HG02798 (cell line): ENCODE data around the gene PRPH2.

ENCODE experiments used
- ATAC-seq: cut with Tn5 transposase; IDR thresholded peaks from one replicate; pipeline ENCODE4 v1.9.1; 2021; ENCODE audit warnings: mild to moderate bottlenecking; ENCODE audit not compliant: unreplicated experiment, poor library complexity

Gene PRPH2, protein sequence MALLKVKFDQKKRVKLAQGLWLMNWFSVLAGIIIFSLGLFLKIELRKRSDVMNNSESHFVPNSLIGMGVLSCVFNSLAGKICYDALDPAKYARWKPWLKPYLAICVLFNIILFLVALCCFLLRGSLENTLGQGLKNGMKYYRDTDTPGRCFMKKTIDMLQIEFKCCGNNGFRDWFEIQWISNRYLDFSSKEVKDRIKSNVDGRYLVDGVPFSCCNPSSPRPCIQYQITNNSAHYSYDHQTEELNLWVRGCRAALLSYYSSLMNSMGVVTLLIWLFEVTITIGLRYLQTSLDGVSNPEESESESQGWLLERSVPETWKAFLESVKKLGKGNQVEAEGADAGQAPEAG

DNA sequence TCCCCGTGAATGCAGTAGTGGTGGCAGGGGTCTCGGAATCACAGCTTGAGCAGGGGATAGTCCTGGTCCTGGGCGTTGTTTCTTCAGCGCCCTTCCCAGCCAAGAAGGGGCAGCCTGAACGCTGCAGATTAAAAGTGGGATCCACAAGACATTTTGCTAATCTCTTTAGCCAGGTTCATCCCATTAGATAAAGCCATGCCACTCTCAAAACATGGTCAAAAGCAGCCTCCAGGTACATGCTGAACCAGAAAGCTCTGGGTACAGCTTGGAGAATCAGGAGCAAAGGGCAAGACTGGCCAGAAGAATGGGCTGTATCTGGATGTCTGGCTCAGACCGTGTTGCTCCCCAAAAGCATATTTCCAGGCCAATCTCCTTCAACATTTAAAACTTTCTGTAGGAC lies at the start of gene PRPH2:
TSS of gene PRPH2 (minus strand) at position 101 of the 400 bp plus-strand sequence. CDS start 263 bp downstream, outside the sequence.
- no peak for ATAC-seq

DNA sequence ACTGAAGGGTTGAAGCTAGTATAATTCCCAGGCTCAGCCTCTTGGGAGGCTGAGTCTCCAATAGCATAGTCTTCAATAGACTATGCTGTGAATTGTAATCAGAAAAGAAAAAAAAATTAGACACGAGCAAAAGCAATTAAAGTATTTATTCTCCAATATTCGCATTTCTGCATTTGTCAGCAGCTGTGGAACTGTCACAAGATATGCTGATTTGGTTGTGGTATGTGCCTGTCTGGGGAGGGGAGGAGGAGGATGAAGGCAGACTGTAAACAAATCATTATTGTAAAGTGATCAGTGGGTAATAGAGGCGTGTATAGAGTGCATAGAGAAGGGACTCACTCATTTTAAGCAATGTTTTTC lies 49.3 kb upstream of the PRPH2 start:
- peak; percentile 11 for ATAC-seq

DNA sequence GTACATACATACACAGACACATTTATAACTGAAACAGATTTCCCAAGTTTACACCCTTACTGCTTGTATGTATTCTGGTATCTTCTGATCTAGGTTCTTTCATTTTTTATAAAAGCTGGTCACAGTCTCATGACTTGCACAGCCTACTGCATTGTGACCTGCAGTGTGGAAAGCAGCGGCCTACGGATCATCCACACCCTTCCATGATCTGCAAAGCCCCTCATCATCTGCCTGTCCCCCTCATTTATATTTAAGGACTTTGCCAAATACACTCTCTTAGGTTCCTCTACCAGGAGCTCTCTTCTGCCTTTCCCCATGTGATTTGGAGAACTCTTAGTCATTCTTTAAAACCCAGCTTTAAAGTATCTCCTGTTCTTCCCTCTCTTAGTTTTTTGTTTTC lies 47.4 kb upstream of the PRPH2 start:
- no peak for ATAC-seq

DNA sequence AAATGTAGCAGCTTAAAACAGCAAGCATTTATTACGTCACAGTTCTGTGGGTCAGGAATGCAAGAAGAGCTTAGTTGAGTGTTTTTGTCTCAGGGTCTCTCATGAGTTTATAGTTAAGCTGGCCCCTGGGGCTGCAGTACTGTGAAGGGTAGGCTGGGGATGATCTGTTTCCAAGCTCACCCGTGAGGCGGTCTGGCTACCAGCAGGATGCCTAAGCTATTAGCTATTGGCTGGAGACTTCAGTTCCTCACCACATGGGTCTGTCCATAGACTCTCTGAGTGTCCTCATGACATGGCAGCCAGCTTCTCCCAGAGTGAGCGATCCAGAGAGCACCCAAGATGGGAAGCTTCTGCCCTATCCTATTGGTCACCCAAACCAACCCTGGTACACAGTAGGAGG lies 46.7 kb upstream of the PRPH2 start:
- ATAC-seq, result no peak

DNA sequence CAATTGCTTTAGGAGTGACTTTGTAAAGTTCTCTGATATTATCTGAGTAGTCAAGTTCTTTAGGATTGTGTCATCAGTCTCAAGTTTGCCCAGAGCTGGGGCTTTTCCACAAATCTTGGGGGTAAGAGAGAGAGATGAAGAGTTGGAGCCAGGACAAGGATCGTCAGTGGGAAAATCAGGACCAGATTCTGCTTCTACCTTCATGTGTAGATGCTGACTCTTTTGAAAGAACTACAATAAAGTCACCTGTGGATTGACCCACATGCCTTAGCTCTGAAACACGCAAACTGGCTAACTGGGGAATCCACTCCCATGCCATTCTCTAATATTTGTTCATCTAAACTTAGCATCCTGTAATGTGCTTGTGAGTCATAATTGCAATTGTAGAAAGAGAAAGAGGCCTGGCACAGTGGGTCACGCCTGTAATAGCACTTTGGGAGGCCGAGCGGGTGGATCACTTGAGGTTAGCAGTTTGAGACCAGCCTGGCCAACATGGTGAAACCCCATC lies 43.8 kb upstream of the PRPH2 start:
- no peak for ATAC-seq

DNA sequence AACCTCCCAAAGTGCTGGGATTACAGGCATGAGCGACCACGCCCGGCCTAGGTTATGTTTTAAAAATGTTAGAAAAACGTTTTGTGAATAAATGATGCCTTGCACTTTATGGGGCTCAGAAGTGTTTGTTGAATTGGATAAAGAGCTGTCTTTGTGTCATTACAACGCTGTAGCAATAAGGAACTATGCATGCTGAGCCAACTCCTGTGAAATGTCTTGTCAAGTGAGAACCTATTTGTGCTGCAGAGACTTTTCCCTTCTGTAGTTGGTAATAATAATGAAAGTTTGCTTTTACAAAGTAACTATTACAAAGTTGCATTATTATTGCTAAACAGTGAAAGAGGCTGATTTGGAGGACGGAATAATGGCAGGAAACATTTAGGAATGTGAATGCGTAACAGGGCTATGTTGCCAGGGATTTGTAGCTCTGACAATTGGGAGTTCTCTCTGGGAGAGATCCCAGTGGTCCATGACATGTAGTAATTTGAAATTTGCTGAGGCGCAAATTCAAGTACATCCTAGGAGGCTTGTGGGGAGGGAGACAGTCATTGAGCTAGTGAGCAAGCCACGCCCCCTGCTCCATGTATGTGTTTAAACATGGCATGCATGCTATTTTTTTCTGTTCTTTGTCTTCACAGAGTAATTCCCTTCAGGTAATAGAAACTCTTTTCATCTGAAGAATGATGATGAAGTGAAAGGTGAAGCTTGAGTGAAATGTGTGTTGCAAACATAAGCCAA lies 42.7 kb upstream of the PRPH2 start:
- ATAC-seq, result no peak

DNA sequence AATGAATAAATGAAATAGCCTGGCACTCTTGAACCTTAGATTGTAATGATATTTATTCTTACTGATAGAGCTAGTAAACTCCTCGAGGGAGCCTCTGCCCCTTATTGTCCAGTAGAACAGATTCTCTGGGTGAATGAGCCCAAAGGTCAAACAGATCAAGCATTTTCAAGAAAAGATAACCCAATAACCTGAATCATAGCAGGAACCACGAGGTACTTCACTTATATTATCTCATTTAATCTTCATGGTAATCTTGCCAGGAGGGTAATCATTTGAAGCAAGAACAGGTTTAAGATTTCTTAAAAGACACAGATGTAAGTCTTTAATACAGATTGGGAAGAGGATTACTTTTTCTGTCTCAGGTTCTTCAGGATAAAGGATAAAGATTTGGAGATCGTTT lies 40.6 kb upstream of the PRPH2 start:
- ATAC-seq, result no peak

DNA sequence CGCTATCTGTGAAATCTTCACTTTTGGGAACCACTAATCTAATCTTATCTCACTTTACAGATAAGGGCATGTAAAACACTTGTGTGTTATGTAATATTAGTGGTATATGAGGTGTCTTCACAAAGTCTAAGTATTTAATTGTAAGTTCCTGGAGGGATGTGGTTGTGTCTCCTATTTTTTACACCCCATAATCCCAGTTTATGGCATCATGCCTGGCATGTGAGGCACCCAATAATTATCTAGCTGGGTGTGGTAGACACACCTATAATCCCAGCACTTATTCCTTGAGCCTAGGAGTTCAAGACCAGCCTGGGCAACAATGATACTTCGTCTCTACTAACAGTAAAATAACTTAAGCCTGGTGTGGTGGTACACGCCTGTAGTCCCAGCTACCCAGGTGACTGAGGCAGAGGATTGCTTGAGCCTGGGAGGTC lies 40.0 kb upstream of the PRPH2 start:
- no peak for ATAC-seq

DNA sequence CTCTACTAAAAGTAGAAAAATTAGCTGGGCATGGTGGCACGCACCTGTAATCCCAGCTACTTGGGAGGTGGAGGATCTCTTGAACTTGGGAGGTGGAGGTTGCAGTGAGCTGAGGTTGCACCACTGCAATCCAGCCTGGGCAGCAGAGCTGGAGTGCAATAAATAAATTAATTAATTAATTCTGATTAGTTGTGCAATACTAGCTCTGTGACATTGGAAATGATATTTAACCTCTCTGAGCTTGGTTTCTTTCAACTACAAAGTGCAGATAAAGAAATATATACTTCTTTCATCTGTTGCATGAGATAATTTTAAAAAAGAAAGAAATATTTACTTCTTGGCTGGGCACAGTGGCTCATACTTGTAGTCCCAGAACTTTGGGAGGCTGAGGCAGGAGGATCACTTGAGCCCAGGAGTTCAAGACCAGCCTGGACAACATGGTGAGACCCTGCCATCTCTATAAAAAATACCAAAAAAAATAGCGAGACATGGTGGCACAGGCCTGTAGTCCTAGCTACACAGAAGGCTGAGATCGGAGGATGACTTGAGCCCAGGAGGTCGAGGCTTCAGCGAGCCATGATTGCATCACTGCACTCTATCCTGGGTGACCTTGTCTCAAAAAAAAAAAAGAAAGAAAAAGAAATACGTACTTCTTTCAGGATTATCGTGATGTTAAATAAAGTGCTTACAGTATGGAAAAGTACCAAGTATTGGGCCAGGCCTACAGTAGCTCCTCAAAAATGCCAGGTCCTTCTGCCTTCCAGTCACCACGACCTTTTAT lies 39.1 kb upstream of the PRPH2 start:
- ATAC-seq, result no peak

DNA sequence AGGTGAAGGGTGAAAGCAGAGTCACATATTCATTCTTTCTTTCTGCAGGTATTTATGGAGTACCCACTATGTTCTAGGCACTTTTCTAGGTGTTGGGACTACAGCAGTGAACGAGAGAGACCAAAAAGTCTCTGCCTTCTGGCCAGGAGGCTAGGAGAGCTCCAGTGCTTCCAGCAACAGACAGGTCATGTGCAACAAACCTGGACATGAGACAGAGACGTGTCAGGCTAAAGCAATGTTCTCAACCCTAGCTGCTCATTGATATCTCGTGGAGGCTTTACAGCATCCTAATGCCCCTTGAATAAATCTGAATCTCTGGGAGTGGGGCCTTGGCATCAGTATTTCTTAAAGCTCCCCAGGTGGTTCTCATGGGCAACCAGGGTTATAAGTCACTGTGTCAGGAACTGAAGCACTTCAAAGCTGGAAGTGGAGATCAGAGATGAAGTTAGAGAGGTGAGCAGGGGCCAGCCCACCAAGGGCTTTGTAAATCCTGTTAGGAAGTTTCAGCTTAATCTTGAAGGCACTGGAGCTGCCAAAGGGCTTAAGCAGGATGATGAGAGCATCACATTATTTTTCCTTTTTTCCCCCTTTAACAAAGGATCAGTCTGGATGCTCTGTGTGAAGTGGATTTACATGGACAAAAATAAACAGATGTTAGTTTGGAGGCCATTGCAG lies 36.5 kb upstream of the PRPH2 start:
- ATAC-seq, result no peak

DNA sequence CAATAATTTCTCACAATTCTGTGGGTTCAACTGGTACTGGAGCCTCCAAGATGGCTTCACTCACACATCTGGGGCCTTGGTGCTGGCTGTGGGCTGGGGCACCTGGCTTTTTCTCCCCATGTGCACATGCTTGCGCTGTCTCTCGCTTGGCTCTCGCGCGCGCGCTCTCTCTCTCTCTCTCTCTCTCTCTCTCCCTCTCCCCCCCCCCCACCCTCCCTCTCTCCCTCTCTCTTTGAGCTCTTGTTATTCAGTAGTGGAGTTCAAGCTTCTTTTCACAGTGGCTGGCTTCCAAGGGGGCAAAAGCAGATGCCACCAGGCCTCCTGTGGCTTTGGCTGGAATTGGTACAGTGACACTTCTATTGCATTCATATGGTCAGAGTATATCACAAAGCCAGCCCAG lies 34.3 kb upstream of the PRPH2 start:
- no peak for ATAC-seq

DNA sequence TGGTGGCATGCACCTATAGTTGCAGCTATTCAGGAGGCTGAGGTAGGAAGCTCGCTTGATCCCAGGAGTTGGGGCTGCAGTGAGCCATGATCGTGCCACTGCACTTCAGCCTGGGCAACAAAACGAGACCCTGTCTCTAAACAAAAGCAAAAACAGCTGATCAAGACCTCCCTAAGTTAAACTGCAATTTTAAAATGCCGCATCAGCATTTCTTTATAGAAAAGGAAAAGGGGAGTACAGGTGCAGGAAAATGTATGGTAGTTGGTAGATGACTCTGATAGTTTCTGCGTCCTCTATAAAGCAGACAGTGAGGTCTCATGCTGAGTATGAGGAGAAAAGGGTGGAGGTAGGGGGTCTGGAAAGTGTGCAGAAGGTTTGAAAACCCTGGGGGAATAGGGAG lies 32.4 kb upstream of the PRPH2 start:
- ATAC-seq, result no peak

DNA sequence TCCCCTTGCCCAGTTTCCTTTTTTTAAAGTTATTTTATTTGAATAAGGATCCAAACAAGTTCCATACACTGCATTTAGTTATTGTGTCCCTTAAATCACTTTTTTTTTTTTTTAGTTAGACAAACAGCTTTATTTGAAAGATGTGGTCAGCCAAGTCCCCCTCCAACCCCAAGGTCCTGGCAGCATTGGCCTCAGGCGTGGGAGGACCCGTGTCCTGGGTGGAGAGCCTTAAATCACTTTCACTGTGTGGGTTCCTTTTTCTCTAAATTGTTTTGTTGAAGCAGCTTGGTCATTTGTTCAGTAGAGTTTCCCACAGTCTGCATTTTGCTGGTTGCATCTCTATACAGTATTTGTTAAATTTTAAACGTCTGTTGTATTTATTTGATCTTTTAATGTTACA lies 28.7 kb upstream of the PRPH2 start:
- ATAC-seq, result no peak

DNA sequence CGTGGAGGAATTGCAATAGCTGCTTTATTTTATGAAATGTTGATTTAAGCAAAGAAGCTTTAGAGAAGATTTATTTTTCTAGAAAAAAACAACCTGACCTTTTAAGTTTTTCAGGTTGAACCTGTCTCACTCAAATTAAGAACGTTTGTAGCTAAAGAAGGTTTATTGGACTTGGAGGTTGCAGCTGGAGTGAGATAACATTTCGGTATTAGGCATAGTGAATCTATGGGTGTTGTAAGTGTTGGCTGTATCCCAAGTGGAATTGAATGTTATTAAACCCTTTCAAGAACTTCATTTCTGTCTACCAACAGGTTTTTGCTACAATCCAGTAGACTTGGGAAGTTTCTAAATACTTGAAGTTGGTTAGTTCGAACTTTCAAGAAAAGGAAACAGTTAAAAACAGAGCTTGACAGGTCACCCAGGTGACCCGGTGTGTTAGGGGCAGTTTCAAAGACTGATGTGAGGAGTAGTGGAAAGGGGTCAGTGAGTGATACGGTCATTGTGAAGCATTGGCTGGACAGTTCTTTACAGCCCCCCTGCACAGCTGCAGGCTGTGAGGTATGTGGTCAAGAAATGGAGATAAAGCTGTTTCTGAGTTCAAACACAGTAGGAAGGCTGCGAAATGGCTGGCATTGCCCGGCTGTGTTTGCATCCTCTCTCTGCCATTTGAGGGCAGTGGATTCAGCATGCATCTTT lies 26.0 kb upstream of the PRPH2 start:
- no peak for ATAC-seq

DNA sequence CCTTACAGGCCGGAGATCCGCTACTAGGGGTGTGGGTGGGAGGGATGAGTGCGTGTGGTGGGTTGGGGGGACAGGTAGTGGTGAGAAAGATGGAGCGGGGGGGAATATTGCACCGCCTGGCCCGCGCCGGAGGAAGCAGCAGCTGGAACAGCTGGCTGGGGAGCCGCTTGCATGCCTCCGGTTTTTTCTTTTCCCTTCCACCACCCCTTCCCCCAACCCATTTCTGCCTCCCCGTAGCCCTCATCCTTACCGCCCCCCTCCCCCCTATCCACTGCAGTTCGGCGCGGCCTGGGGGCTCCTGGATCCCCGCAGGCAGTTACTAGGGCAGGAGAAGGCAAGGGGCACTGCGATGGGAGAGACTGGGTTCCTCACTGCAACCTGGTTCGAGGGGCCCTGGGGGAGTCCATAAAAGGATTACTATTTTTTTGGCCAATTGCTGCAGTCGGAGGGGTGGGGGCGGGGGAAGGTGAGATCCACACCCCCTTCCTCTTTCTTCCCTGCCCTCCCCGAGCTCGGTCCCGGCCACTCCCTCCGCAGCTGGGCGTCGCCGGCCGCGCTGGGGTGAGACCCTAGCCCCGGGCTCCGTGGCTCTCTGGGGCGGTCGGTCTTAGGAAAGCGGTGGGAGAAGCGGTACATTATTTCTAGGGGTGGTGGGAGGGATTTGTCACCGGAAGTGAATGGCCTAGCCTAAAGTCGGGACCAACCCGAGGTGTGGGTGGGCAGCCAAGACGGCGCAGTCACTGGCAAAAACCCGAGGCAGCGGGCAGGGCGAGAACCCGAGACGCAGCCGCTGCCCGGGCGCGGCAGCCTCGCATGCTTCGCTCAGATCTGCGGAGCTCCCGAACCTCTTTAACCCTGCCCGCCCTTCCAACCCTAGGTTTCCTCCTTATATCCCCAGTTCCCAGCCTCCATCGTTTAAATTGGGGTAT lies 24.3 kb upstream of the PRPH2 start:
- ATAC-seq, result peak; percentile 71

DNA sequence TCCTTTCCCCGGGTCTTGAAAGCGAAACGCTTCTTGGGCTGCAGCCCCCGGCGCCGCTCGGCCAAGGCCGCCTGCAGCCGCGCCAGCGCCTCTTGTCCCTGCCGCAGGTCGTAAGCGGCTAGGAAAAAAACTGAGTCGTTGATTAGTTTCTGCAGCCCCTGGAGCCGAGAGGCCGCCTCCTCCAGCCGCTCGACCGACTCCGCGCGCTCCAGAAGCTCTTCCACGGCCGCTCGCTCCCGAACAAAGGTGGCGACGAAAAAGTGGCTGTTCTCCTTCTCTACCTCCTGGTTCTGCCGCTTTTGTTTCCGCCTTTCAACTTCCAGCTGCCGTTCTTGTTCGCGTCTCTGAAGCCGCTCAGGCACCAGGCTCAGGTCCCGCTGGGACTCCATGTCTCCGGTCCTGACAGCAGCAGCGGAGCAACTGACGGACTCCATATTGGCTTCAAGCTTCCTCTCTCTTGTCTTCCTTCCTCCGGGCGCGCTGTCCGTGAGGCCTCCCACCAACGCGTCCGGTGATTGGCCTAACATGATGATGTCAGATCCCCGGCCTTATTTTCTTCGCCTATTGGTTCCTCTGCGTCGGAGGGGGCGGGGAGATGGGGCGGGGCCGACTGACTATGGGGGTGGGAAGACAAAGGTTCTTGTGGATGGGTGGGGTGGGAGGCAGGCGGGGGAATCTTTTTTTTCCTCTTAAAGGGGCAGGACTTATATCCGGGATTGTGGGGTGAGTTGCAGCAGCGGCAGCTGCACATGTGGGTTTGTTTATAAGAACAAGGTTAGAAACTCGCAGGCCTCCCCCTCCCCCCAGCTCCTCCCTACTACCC lies 23.5 kb upstream of the PRPH2 start, which contains the start of gene TBCC:
TSS of gene TBCC (minus strand) at position 464 of the 823 bp plus-strand sequence. CDS start at position 434, 30 bp downstream.
- ATAC-seq, result peak; percentile 81

DNA sequence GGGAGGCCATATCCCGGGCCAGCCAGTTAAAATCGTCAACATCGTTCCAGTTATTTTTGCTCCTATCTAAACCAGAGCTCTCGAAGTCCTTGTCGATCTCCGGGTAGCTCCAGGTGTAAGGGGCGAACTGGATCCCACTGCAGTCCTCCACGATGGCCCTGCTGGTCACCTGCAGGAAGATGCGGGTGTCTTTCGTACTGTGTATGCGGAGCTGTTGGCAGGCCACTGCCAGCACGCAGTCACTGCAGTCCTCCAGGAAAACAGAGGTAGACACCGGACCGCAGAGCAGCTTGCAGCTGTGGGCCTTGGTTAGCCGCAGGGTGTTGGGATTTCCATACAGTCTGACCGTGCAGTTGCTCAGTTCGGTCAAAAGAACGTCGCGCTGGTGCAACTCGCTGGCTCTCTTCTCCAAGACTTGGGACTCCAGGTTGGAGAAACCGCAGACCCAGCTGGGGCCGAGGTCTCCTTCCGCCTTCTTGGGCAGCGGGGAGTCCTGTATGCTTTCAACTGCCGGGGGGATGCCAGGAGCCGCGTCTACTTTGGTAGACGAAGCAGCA lies 22.8 kb upstream of the PRPH2 start:
- no peak for ATAC-seq
